Upper lobe of left lung (tissue), 4 donors: ENCODE results near the gene TBATA.

Experiments used
- POLR2AphosphoS5 ChIP-seq, 2 donors: sonication (generic); formaldehyde crosslinking; IDR thresholded peaks; one replicate each; pipeline ENCODE4 v1.5.1; 2017; ENCODE audit warnings: antibody characterized with exemption in 2 of 2
- TF ChIP-seq, protein P1 (sequence below), 6 experiments: fragments of 450-650 bp in 4 of 6; fragments of 200-600 bp in 2 of 6; sonication (generic) in 2 of 6; IDR thresholded peaks; one replicate each; pipeline ENCODE4 v1.5.1; 2016 to 2019; ENCODE audit warnings: antibody characterized with exemption in 6 of 6

GRCh38 chr10:70770001-70770400, 15.2 kb downstream of the TBATA start:
- TF ChIP-seq, protein P1, sequence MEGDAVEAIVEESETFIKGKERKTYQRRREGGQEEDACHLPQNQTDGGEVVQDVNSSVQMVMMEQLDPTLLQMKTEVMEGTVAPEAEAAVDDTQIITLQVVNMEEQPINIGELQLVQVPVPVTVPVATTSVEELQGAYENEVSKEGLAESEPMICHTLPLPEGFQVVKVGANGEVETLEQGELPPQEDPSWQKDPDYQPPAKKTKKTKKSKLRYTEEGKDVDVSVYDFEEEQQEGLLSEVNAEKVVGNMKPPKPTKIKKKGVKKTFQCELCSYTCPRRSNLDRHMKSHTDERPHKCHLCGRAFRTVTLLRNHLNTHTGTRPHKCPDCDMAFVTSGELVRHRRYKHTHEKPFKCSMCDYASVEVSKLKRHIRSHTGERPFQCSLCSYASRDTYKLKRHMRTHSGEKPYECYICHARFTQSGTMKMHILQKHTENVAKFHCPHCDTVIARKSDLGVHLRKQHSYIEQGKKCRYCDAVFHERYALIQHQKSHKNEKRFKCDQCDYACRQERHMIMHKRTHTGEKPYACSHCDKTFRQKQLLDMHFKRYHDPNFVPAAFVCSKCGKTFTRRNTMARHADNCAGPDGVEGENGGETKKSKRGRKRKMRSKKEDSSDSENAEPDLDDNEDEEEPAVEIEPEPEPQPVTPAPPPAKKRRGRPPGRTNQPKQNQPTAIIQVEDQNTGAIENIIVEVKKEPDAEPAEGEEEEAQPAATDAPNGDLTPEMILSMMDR (IDR thresholded peaks at IDR 0.05), result no peak
- no peak for TF ChIP-seq POLR2AphosphoS5 (IDR thresholded peaks at IDR 0.05)
